Measurements from ENCODE around the gene DCLK1.

DCLK1 gene

GRCh38 chr13:35727881-35728280 is 403.3 kb downstream of the DCLK1 start:
- no peak for DNase-seq (ENCODE audit: low read depth)
- no peak for TF ChIP-seq CTCF (conservative IDR thresholded peaks at IDR 0.05; ENCODE audit: low read length)

GRCh38 chr13:35724446-35724845 is 406.7 kb downstream of the DCLK1 start:
- DNase-seq (ENCODE audit: low read depth), result peak; percentile 49
- TF ChIP-seq CTCF (conservative IDR thresholded peaks at IDR 0.05; ENCODE audit: low read length), result no peak
- H3K4me3 ChIP-seq (ENCODE audit: low read length), result no peak overlapping the region

More at GRCh38 chr13:35727881-35728280, 403.3 kb downstream of the DCLK1 start:
- H3K4me3 ChIP-seq (ENCODE audit: low read length), result no peak overlapping the region

GRCh38 chr13:35723821-35724220 is 407.4 kb downstream of the DCLK1 start:
- TF ChIP-seq CTCF (conservative IDR thresholded peaks at IDR 0.05; ENCODE audit: low read length), result 0 out of 2 replicates have a peak, but pooled peaks have one; percentile 7
- H3K4me3 ChIP-seq (ENCODE audit: low read length), result 0 out of 2 replicates have a peak overlapping the region, but pooled peaks have one; percentile 3
- DNase-seq (ENCODE audit: low read depth), result peak; percentile 92

GRCh38 chr13:35723053-35723461 is 408.1 kb downstream of the DCLK1 start:
- DNase-seq (ENCODE audit: low read depth), result peak; percentile 70
- TF ChIP-seq CTCF (conservative IDR thresholded peaks at IDR 0.05; ENCODE audit: low read length), result no peak
- H3K4me3 ChIP-seq (ENCODE audit: low read length), result no peak overlapping the region

- H3K4me3 ChIP-seq (ENCODE audit: low read length), result no peak overlapping the region
- DNase-seq (ENCODE audit: low read depth), result peak; percentile 59
- no peak for TF ChIP-seq CTCF (conservative IDR thresholded peaks at IDR 0.05; ENCODE audit: low read length)
These were observed 408.6 kb downstream of the DCLK1 start for GRCh38 chr13:35722458-35723052.

GRCh38 chr13:35720690-35721554 is 410.3 kb downstream of the DCLK1 start:
- peak; percentile 67 for DNase-seq (ENCODE audit: low read depth)
- peak overlapping the region; percentile 27 for H3K4me3 ChIP-seq (ENCODE audit: low read length)

More at GRCh38 chr13:35720690-35721554, 410.3 kb downstream of the DCLK1 start:
- peak; percentile 97 for TF ChIP-seq CTCF (conservative IDR thresholded peaks at IDR 0.05; ENCODE audit: low read length)

Data from AG10803 (cell line).